Osteocyte (in vitro differentiated cells): ENCODE data around the gene VWA5A. TPM values are rescaled to one million over a fixed set of nuclear protein-coding genes. Genes with fewer than 3 reads are reported as not detected.
"Not testable (repeated sequence)": the region's sequence is repeated elsewhere in the genome, so short reads cannot be mapped to it uniquely, and the experiment has no call there.

Experiments
- DNase-seq: peaks from one replicate; pipeline ENCODE4 v3.0.0; 2021; ENCODE audit warnings: mixed read lengths; ENCODE audit not compliant: unreplicated experiment; ENCODE audit errors: extremely low spot score
- H3K27ac Mint-ChIP-seq: one replicate; pipeline ENCODE4 v1.8.0; 2021; ENCODE audit warnings: mild to moderate bottlenecking, mixed read lengths; ENCODE audit not compliant: unreplicated experiment
- H3K27me3 Mint-ChIP-seq: one replicate; pipeline ENCODE4 v1.8.0; 2021; ENCODE audit warnings: mixed read lengths; ENCODE audit not compliant: unreplicated experiment
- H3K36me3 Mint-ChIP-seq: one replicate; pipeline ENCODE4 v1.8.0; 2021; ENCODE audit warnings: mixed read lengths; ENCODE audit not compliant: unreplicated experiment
- H3K4me1 Mint-ChIP-seq: one replicate; pipeline ENCODE4 v1.8.0; 2021; ENCODE audit warnings: mixed read lengths; ENCODE audit not compliant: unreplicated experiment
- H3K4me3 Mint-ChIP-seq: one replicate; pipeline ENCODE4 v1.8.0; 2021; ENCODE audit warnings: mild to moderate bottlenecking, moderate library complexity, mixed read lengths; ENCODE audit not compliant: unreplicated experiment
- H3K9me3 Mint-ChIP-seq: one replicate; pipeline ENCODE4 v1.8.0; 2021; ENCODE audit warnings: mixed read lengths; ENCODE audit not compliant: unreplicated experiment
- total RNA-seq: library from RNA; stranded (reverse); gene quantifications from 2 replicates; pipeline ENCODE4 v1.2.1, GENCODE V29; 2021
- TF ChIP-seq, protein P1 (sequence below): fragments of 200-600 bp; sonication (generic); IDR thresholded peaks from 2 replicates; pipeline ENCODE4 v1.5.0; 2021; ENCODE audit warnings: antibody characterized with exemption, mild to moderate bottlenecking, moderate library complexity

VWA5A gene
- total RNA-seq, 1 donor from 2014 or later = 10.0 TPM

DNA sequence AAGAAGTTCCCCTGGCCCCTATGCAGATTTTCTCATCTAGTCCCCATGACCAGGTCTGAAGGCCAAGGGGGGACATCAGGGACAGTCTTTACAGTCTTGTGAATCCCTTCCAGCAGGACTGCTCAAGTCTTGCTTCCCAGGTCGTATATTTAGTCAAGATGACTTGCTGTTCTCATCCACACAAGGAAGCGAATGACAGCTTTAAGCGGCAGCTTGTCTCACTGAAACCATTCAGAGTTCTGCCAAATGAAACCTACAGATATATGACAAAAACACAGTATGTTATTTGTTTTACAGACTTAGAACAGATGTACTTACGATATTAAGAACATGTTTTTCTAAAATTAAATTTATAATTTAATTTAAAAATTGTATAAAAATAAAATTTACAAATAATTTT lies 5.6 kb downstream of the VWA5A start:
- Mint-ChIP-seq H3K4me1 (peaks cover 5% of the 10 kb centered on the region), H3K36me3 (peaks cover 61% of the 10 kb centered on the region), H3K27me3 (no peaks in the 10 kb centered on the region), H3K9me3 (peaks cover 5% of the 10 kb centered on the region), H3K27ac (no peak overlapping the region), H3K4me3 (no peak overlapping the region)
- DNase-seq = no peak
- TF ChIP-seq, protein P1, sequence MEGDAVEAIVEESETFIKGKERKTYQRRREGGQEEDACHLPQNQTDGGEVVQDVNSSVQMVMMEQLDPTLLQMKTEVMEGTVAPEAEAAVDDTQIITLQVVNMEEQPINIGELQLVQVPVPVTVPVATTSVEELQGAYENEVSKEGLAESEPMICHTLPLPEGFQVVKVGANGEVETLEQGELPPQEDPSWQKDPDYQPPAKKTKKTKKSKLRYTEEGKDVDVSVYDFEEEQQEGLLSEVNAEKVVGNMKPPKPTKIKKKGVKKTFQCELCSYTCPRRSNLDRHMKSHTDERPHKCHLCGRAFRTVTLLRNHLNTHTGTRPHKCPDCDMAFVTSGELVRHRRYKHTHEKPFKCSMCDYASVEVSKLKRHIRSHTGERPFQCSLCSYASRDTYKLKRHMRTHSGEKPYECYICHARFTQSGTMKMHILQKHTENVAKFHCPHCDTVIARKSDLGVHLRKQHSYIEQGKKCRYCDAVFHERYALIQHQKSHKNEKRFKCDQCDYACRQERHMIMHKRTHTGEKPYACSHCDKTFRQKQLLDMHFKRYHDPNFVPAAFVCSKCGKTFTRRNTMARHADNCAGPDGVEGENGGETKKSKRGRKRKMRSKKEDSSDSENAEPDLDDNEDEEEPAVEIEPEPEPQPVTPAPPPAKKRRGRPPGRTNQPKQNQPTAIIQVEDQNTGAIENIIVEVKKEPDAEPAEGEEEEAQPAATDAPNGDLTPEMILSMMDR = no peak

DNA sequence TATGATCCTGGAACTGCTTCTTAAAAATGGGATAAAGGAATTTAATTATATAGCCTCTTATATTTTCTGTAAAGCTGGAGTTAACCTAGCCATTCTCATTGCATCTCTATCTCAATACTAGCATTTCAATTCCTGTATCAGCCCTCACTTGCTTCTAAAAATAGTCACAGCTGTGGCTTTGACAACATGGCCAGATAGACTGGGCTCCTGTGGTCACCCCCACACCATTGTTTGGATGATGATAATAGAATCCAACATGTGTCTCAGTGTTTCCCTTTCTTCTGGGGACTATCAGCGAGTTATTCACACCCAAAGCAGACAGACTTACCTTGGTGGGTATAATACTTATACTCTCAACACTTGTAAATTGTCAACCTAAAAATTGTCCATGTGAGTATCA lies 6.9 kb downstream of the VWA5A start:
- no peak overlapping the region for H3K27ac Mint-ChIP-seq
- no peak overlapping the region for H3K4me3 Mint-ChIP-seq
- DNase-seq = no peak
- H3K36me3 Mint-ChIP-seq = peaks cover 63% of the 10 kb centered on the region
- H3K4me1 Mint-ChIP-seq = no peaks in the 10 kb centered on the region
- peaks cover 5% of the 10 kb centered on the region for H3K9me3 Mint-ChIP-seq
- no peaks in the 10 kb centered on the region for H3K27me3 Mint-ChIP-seq
- TF ChIP-seq, protein P1 = no peak

DNA sequence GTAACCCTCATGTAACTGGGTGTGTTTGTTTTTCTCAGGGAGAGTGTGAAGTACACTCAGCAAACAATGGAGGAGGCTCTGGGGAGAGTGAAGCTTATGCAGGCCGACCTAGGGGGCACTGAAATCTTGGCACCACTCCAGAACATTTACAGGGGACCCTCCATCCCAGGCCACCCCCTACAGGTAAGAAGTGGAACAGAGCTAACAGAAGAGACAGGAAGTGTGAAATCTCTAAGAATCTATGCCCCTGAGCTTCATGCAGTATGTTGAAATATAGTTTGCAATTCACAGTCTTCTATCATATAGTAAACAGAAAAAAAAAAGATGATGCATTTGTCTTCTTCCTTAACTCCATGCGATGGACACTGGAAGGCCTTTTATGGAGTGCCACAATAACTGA lies 8.4 kb downstream of the VWA5A start:
- H3K27me3 Mint-ChIP-seq = peaks cover 3% of the 10 kb centered on the region
- H3K27ac Mint-ChIP-seq = no peak overlapping the region
- TF ChIP-seq, protein P1 = no peak

DNA sequence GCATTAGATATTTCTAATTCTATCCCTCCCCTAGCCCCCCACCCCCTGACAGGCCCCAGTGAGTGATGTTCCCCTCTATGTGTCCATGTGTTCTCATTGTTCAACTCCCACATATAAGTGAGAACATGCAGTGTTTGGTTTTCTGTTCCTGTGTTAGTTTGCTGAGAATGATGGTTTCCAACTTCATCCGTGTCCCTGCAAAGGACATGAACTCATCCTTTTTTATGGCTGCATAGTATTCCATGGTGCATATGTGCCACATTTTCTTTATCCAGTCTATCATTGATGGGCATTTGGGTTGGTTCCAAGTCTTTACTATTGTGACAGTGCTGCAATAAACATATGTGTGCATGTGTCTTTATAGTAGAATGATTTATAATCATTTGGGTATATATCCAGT lies 11.9 kb downstream of the VWA5A start:
- DNase-seq, H3K4me1 Mint-ChIP-seq, H3K27ac Mint-ChIP-seq, H3K4me3 Mint-ChIP-seq: not testable (repeated sequence)
- peaks cover 17% of the 10 kb centered on the region for H3K9me3 Mint-ChIP-seq
- H3K36me3 Mint-ChIP-seq = peaks cover 32% of the 10 kb centered on the region
- peaks cover 23% of the 10 kb centered on the region for H3K27me3 Mint-ChIP-seq

More for the DNA sequence above, 8.4 kb downstream of the VWA5A start:
- H3K36me3 Mint-ChIP-seq = peaks cover 55% of the 10 kb centered on the region
- peaks cover 8% of the 10 kb centered on the region for H3K9me3 Mint-ChIP-seq
- H3K4me1 Mint-ChIP-seq = no peaks in the 10 kb centered on the region
- H3K4me3 Mint-ChIP-seq = no peak overlapping the region
- DNase-seq = no peak

DNA sequence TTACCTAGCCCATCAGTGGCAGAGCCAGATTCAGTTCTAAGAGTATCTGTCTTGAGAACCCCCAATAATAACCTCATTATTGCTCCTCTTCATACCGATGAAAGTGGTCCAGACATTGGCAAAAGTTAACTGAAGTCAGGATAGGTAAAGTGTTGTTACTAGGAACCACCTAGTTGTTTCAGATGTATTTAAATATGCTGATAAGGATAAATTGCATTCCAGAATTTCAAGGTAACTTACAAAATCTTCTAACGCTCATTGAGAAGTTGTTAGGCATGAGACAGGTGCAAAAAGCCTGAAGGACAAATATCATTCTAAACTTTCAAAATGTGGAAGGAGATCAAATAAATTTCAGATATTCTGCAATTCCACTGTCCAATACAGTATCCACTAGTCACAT lies 27.8 kb downstream of the VWA5A start:
- no peaks in the 10 kb centered on the region for H3K4me1 Mint-ChIP-seq
- H3K27me3 Mint-ChIP-seq = no peaks in the 10 kb centered on the region
- H3K4me3 Mint-ChIP-seq = no peak overlapping the region
- no peaks in the 10 kb centered on the region for H3K36me3 Mint-ChIP-seq
- TF ChIP-seq, protein P1 = no peak
- DNase-seq = no peak
- peaks cover 21% of the 10 kb centered on the region for H3K9me3 Mint-ChIP-seq
- H3K27ac Mint-ChIP-seq = no peak overlapping the region

DNA sequence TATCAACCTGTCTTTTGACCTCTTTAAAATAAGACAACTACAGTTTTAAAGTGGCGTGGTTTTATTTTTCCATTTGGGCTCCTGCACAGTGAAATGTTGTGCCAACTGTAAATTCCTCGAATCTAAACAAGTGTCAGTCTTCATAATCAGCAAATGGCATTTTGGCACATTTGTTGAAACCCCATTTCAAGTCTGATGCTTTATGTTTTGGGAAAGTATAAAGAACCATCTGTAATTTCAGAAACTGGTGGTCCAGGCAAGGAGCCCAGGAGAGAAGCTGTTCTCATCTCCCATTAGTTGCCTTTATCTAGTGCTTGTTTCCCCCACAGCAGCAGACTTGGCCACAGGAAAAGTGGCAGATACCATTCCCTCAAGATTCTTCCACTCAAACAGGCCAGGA lies 32.7 kb downstream of the VWA5A start:
- Mint-ChIP-seq H3K27me3 (peaks cover 11% of the 10 kb centered on the region), H3K9me3 (no peaks in the 10 kb centered on the region), H3K4me1 (no peaks in the 10 kb centered on the region), H3K4me3 (no peak overlapping the region), H3K36me3 (no peaks in the 10 kb centered on the region), H3K27ac (no peak overlapping the region)
- no peak for DNase-seq
- TF ChIP-seq, protein P1 = no peak
